CD4-positive, alpha-beta T cell treated with Interleukin-6 at 100 ng/mL for 8 hours (primary cell): ENCODE results near the gene AKAP13.
"Not testable (repeated sequence)": the region's sequence is repeated elsewhere in the genome, so short reads cannot be mapped to it uniquely, and the experiment has no call there.

ENCODE experiments used
- DNase-seq: peaks from one replicate; pipeline ENCODE4 v3.0.0-alpha.2; 2020; ENCODE audit warnings: mixed read lengths, low spot score

The AKAP13 gene

GRCh38 chr15:85789496-85789875, 409.1 kb downstream of the AKAP13 start:
- no peak for DNase-seq

GRCh38 chr15:85792102-85792731, 411.8 kb downstream of the AKAP13 start:
- no peak for DNase-seq

- DNase-seq, result no peak
These were observed 412.6 kb downstream of the AKAP13 start for GRCh38 chr15:85792912-85793590.

GRCh38 chr15:85793641-85794597, 413.5 kb downstream of the AKAP13 start:
- DNase-seq, result peak; percentile 30

GRCh38 chr15:85794598-85795336, 414.4 kb downstream of the AKAP13 start, which contains the start of gene KLHL25:
Gene KLHL25 (minus strand): TSS chr15:85794925. CDS start chr15:85769810, 25,115 bp downstream.
- peak; percentile 94 for DNase-seq

GRCh38 chr15:85795337-85796305, 415.2 kb downstream of the AKAP13 start:
- DNase-seq, result no peak

- DNase-seq, result not testable (repeated sequence)
These were observed 416.0 kb downstream of the AKAP13 start for GRCh38 chr15:85796371-85796770.
